Heart left ventricle (tissue), 16 donors: ENCODE measurements around the gene ADGRB2. TPM values are rescaled to one million over a fixed set of nuclear protein-coding genes. Genes with fewer than 3 reads are reported as not detected.

Experiments
- ATAC-seq, 4 donors: fragments of 200-7000 bp; cut with Tn5 transposase; one replicate each; pipeline ENCODE4 v1.9.1; 2020 to 2022; ENCODE audit warnings: moderate library complexity in 4 of 4, mild to moderate bottlenecking in 3 of 4, moderate number of reproducible peaks in 1 of 4
- DNase-seq, 5 donors: peaks; one replicate each; pipeline ENCODE4 v3.0.0-alpha.2; 2020
- H3K27ac ChIP-seq, 12 donors: fragments of 200-600 bp; sonication (generic) in 4 of 12; one replicate each; pipeline versions ENCODE4 v1.5.0 to v1.8.0; 2016 to 2022; ENCODE audit warnings: mild to moderate bottlenecking in 2 of 12
- H3K27me3 ChIP-seq, 9 donors: fragments of 200-600 bp; sonication (generic) in 2 of 9; one replicate each; pipeline versions ENCODE4 v1.5.1 to v1.8.0; 2016 to 2022; ENCODE audit warnings: mild to moderate bottlenecking in 3 of 9
- H3K36me3 ChIP-seq, 9 donors: fragments of 200-600 bp; sonication (generic) in 2 of 9; one replicate each; pipeline versions ENCODE4 v1.5.0 to v1.8.0; 2018 to 2022; ENCODE audit warnings: mild to moderate bottlenecking in 2 of 9
- H3K4me1 ChIP-seq, 12 donors: fragments of 200-600 bp; sonication (generic) in 4 of 12; one replicate each; pipeline versions ENCODE4 v1.5.0 to v1.8.0; 2016 to 2022; ENCODE audit warnings: mild to moderate bottlenecking in 3 of 12
- H3K4me3 ChIP-seq, 12 donors: fragments of 200-600 bp; sonication (generic) in 4 of 12; one replicate each; pipeline versions ENCODE4 v1.5.0 to v1.8.0; 2017 to 2022; ENCODE audit warnings: mild to moderate bottlenecking in 9 of 12, moderate library complexity in 4 of 12
- H3K9me3 ChIP-seq, 12 donors: fragments of 200-600 bp; sonication (generic) in 4 of 12; one replicate each; pipeline versions ENCODE4 v1.5.0 to v1.8.0; 2016 to 2022; ENCODE audit warnings: mild to moderate bottlenecking in 1 of 12
- POLR2A ChIP-seq, 2 donors: fragments of 450-650 bp; IDR thresholded peaks; one replicate each; pipeline ENCODE4 v1.6.1; 2017; ENCODE audit warnings: antibody characterized with exemption in 2 of 2, mild to moderate bottlenecking in 2 of 2, moderate library complexity in 2 of 2
- WGBS, 4 donors: extraction: QIAGEN DNeasy Blood & Tissue Kit in 2 of 4; methylation state at CpG; one replicate each; pipeline versions ENCODE4 v1.1.5 to v1.1.7; 2013 to 2018; 5-methylcytosine and 5-hydroxymethylcytosine counted together
- intact Hi-C, 10 donors: fragments of 100-400 bp; cut with DNase I; formaldehyde crosslinking; loops; one replicate each; pipeline versions ENCODE4 v1.11.1 to v1.14.2; 2022
- polyA plus RNA-seq, 2 donors: library from polyadenylated mRNA; stranded (reverse); fragments of 200-250 nt; gene quantifications; one replicate each; pipeline ENCODE4 v1.2.3, GENCODE V29; 2013
- total RNA-seq, 9 donors: library from RNA; depleted of rRNA in 2 of 9; stranded (reverse); fragments of >200 nt in 2 of 9; fragmentation: NEBNext Ultra II Directional in 3 of 9; extraction: Animal tissue kit (Norgen Biotek cat#: 25700) in 3 of 9; gene quantifications; one replicate each; pipeline versions ENCODE4 v1.1.0 to v1.2.4, GENCODE V29; 2016 to 2023
- TF ChIP-seq, protein P1 (sequence below), 12 donors: fragments of 200-600 bp; sonication (generic) in 4 of 12; IDR thresholded peaks; one replicate each; pipeline versions ENCODE4 v1.5.0 to v1.8.0; 2018 to 2022; ENCODE audit warnings: antibody characterized with exemption in 12 of 12, mild to moderate bottlenecking in 5 of 12
- donor health status: ischemic (EF 13 %, LVEDD 7.1; RV severe dilation, severe dysfunction).
- donor health status: healthy with polysubstance abuse.
- donor health status: DM: no; HTN: yes; CAD: no.
- donor health status: DM: no; HTN: no; CAD: no.
- donor health status: ischemic (EF 25% LVEDD 6.9; RV normal size, moderate dysfunction).
- donor health status: ischemic (EF 25% LVEDD 5.7; RV mildly dilated, moderate dysfunction).
- donor health status: healthy.
- donor health status: DM: yes; HTN: yes; CAD: no.
- donor health status: ischemic (EF 35%, LVEDD 5.7; RV mildly dilated, moderate dysfunction).
- donor health status: nonischemic (EF 11% LVEDD 7.7; RV severe dilation, severe dysfunction).
- donor health status: DM: yes; HTN: yes; CAD: no.
- donor health status: PGD.
- donor health status: ischemic (EF 29% LVEDD 5.4; RV normal size, mild dysfunction).
- donor health status: nonischemic (EF 23%, LVEDD 6.1; RV moderate dilation, normal function).

ADGRB2 gene
- total and polyA plus RNA-seq, 11 donors, result 1.1 to 18.5 (median 9.6) TPM

DNA sequence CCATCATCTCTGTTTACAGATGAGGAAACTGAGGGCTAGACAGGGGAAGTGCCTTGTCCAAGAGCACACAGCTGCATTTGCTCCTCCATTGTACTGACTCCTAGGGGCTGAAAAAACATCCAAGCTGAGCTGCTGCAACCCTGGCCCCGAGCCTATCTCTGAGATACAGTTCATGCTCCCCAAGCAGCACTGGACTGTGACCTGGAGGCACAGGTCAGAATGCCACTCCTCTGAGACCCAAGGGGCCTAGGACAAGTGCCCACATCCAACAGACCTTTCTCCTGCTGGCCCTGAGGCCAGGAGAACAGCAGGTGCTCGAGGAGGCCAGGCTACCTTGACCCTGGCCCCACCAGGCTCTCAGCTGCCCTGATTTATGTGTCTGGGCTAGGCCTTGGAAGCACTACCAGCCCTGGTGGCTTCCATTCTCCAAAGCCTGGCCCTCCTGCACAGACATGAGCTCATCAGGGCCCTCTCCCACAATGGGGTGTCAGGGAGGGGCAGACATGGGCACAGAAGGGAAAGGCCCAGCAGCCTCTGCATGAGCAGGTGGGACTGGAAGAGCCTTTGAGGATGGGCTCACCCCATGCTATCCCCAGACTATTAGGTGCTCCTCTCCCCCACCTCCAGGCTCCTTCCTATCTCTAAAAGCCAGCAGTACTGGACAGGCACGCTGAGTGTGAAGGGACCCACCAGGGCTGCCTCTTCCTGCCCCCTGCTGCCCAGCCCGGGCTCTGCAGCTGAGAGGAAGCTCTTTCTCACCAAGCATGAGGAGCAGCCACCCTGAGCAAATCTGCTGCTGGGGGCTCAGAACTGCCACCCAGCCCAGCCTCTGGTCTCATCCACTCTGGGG lies 18.8 kb downstream of the ADGRB2 start:
- H3K4me3 ChIP-seq, result no peak overlapping the region
- 28 to 49% (median 41%) methylated on average over 3 to 4 of the region's 4 CpGs for WGBS, 4 donors
- no peak overlapping the region for H3K27ac ChIP-seq
- DNase-seq, result peak; percentile 50 to 80 (median 69)
- peaks cover 0 to 39% (median 8%) of the 10 kb centered on the region in 12 donors for H3K4me1 ChIP-seq
- H3K9me3 ChIP-seq, result no peaks in the 10 kb centered on the region
- peak in 3 of 4 donors; percentile 66 to 81 (median 75) for ATAC-seq
- intact Hi-C loops, result loop anchor here in 6 of 10 donors (2.0 to 10.0 kb wide), 6 partner anchors 31 to 83 kb away; no protein-coding TSS in a partner anchor
- H3K27me3 ChIP-seq, result no peaks in the 10 kb centered on the region
- TF ChIP-seq POLR2A (IDR thresholded peaks at IDR 0.05), result no peak
- TF ChIP-seq, protein P1, sequence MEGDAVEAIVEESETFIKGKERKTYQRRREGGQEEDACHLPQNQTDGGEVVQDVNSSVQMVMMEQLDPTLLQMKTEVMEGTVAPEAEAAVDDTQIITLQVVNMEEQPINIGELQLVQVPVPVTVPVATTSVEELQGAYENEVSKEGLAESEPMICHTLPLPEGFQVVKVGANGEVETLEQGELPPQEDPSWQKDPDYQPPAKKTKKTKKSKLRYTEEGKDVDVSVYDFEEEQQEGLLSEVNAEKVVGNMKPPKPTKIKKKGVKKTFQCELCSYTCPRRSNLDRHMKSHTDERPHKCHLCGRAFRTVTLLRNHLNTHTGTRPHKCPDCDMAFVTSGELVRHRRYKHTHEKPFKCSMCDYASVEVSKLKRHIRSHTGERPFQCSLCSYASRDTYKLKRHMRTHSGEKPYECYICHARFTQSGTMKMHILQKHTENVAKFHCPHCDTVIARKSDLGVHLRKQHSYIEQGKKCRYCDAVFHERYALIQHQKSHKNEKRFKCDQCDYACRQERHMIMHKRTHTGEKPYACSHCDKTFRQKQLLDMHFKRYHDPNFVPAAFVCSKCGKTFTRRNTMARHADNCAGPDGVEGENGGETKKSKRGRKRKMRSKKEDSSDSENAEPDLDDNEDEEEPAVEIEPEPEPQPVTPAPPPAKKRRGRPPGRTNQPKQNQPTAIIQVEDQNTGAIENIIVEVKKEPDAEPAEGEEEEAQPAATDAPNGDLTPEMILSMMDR (IDR thresholded peaks at IDR 0.05), result peak; percentile 59 to 84 (median 69)
- no peaks in the 10 kb centered on the region for H3K36me3 ChIP-seq

GRCh38 chr1:31744165-31744888 lies 19.8 kb downstream of the ADGRB2 start:
- no peak for DNase-seq
- TF ChIP-seq, protein P1 (IDR thresholded peaks at IDR 0.05), result no peak
- WGBS, 4 donors, result 89 to 93% (median 92%) methylated on average over 19 to 28 of the region's 28 CpGs

GRCh38 chr1:31742462-31743212 lies 21.5 kb downstream of the ADGRB2 start:
- TF ChIP-seq POLR2A (IDR thresholded peaks at IDR 0.05), result no peak
- TF ChIP-seq, protein P1 (IDR thresholded peaks at IDR 0.05), result no peak
- no peaks in the 10 kb centered on the region for H3K27me3 ChIP-seq
- 83 to 88% (median 85%) methylated on average over 17 to 32 of the region's 32 CpGs for WGBS, 4 donors
- H3K9me3 ChIP-seq, result no peaks in the 10 kb centered on the region
- intact Hi-C loops, result loop anchor here in 1 of 10 donors (10.0 kb wide), 1 partner anchor 78 kb away; no protein-coding TSS in a partner anchor
- H3K27ac ChIP-seq, result no peak overlapping the region
- peaks cover 0 to 26% (median 3%) of the 10 kb centered on the region in 12 donors for H3K4me1 ChIP-seq
- H3K36me3 ChIP-seq, result no peaks in the 10 kb centered on the region
- ATAC-seq (no peak), DNase-seq (no peak)
- no peak overlapping the region for H3K4me3 ChIP-seq

More at GRCh38 chr1:31744165-31744888, 19.8 kb downstream of the ADGRB2 start:
- Histone ChIP-seq H3K36me3 (no peaks in the 10 kb centered on the region), H3K27me3 (no peaks in the 10 kb centered on the region), H3K4me3 (no peak overlapping the region), H3K27ac (no peak overlapping the region), H3K9me3 (no peaks in the 10 kb centered on the region), H3K4me1 (peaks cover 0 to 34% (median 5%) of the 10 kb centered on the region in 12 donors)
- no peak for ATAC-seq
- intact Hi-C loops, result loop anchor here in 3 of 10 donors (2.0 to 10.0 kb wide), 3 partner anchors 30 to 80 kb away; no protein-coding TSS in a partner anchor
